GM18861 (cell line): Measurements from ENCODE around the gene MIF.
A peak's percentile ranks its signal among the peaks of the same experiment; 100 is the strongest.
"Not testable (repeated sequence)": the region's sequence is repeated elsewhere in the genome, so short reads cannot be mapped to it uniquely, and the experiment has no call there.

ENCODE experiments used
- ATAC-seq: cut with Tn5 transposase; IDR thresholded peaks from one replicate; pipeline ENCODE4 v1.9.1; 2021; ENCODE audit not compliant: unreplicated experiment

The MIF gene

GRCh38 chr22:23893945-23894709 is at the start of gene MIF:
Gene MIF (plus strand): TSS chr22:23894383. CDS start chr22:23894475, 92 bp downstream.
- peak; percentile 70 for ATAC-seq

GRCh38 chr22:23844739-23845202 is 49.4 kb upstream of the MIF start:
- ATAC-seq, result no peak

DNA sequence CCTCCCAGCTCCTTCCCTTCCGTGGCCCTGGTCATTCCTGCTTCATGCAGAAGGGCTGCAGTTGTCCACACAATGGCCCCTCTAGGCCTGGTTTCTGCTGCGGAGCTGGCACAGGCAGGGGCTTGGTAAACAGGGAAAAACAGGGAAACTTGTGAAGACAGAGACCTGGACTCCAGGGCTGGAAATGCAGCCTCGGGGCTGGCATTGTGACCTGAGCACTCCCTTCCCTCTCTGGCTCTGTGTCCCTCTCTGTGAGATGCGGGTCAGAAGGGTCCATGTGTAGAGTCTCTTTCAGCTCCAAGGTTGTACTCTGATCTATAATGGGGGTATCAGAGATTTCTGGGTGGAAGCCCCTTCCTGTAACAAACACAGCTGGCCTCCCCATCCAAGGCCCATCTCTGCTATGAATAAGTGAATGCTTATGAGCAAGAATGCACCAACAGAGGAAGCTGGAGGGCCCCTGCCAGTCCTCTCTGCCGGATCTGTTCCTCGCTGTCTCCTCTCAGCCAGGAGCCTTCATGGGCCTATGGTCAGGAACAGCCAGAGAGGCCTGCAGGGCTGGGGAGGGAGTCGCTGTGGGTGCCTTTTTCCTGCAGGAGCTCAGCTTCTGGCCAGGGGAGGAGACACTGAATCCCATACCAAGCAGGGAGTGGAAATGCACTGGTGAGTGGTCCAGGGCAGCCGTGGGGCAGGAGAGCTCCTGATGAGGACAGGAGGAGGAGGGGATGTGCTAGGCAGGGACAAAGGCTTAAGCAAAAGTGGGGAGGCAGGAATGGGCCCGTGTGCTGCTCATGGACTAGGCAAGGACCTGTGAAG is 48.7 kb upstream of the MIF start:
- no peak for ATAC-seq

DNA sequence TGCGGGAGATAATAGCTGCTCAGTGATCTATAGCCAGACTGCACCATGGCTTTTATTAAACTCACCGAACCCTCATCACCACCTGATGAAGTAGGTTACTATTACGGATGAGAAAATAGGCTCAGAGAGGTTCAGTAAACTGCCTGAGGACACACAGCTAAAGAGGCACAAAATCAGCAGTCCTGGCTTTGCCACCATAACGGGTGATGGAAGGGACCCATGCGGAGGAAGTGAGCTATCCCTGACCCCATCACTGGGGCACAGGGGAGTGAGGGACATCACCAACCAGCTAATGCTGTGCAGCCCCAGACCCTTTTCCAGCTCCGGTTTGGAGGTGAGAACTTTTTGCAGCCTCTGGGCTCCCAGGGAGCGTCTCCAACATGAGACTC is 48.1 kb upstream of the MIF start:
- no peak for ATAC-seq

- no peak for ATAC-seq
Measured at GRCh38 chr22:23847310-23847920, 46.8 kb upstream of the MIF start.

DNA sequence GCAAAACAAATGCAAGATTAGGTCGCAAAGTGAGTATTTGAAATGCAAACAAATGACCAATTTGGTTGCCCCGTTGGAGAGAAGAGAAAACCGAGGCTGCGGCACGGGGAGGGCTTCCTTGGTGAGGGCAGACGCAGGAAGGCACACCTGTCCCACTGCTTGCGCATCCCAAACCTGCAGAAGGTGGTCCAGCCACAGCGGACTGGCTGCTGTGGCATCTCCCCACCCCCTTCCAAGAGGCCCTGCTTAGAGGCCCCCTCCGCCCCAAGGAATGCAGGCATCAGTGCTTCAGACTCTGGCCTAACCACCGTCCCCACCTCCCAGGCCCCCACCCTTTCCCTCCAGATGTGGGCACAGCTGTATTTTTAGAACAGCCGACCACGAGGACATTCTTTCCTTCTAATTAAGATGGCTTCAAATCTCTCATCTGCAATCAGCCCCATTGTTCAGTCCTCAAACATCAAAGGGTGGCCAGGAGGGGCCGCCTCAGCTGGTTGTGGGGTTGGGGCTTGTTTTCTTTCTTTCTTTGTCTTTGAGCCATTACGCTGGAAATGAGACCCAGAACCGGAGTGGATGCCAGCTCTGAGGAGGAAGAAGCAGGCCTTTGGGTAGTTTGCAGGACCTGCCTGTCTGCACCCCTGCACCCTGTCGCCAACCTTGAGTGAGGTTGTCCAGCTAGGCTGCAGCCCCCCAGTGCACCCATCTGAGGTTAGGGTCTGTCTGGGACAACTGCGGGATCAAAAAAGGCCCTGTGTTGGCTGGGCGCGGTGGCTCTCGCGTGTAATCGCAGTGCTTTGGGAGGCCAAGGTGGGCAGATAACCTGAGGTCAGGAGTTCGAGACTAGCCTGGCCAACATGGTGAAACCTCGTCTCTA is 46.0 kb upstream of the MIF start:
- ATAC-seq, result no peak

GRCh38 chr22:23849009-23850006 is 44.9 kb upstream of the MIF start:
- no peak for ATAC-seq

GRCh38 chr22:23850136-23850611 is 44.0 kb upstream of the MIF start:
- ATAC-seq, result peak; percentile 86

GRCh38 chr22:23856721-23857605 is 37.2 kb upstream of the MIF start:
- ATAC-seq, result peak; percentile 20

- ATAC-seq, result peak; percentile 92
Measured at GRCh38 chr22:23857606-23858483, 36.3 kb upstream of the MIF start, which contains the start of gene SLC2A11. Gene SLC2A11 (plus strand): TSS chr22:23857875. CDS start chr22:23858000, 125 bp downstream.

DNA sequence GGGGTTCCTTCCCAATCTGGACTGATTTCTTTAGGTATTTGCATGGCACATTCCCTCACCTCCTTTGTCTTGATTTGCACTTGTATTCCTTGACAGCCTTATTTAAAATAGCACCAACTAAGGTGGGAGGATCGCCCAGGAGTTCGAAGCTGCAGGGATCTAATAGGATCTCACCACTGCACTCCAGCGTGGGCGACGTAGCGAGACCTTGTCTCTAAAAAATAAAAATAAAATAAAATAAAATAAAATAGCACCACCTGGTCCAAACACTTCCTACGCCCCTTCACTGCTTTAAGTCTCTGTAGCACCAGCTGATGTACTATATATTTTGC is 35.7 kb upstream of the MIF start:
- ATAC-seq, result no peak

- no peak for ATAC-seq
Measured at GRCh38 chr22:23859201-23859600, 35.0 kb upstream of the MIF start.

DNA sequence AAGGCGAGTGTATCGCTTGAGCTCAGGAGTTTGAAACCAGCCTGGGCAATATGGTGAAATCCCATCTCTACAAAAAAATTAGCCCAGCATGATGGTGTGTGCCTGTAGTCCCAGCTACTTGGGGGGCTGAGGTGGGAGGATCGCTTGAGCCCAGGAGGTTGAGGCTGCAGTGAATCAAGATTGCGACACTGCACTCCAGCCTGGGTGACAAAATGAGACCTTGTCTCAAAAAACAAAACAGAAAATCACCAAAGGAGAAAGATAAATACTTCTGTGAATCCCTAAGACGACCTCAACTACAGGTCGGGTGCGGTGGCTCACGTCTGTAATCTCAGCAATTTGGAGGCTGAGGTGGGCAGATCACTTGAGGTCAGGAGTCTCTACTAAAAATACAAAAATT is 34.0 kb upstream of the MIF start:
- not testable (repeated sequence) for ATAC-seq

GRCh38 chr22:23862103-23862502 is 32.1 kb upstream of the MIF start:
- ATAC-seq, result no peak

DNA sequence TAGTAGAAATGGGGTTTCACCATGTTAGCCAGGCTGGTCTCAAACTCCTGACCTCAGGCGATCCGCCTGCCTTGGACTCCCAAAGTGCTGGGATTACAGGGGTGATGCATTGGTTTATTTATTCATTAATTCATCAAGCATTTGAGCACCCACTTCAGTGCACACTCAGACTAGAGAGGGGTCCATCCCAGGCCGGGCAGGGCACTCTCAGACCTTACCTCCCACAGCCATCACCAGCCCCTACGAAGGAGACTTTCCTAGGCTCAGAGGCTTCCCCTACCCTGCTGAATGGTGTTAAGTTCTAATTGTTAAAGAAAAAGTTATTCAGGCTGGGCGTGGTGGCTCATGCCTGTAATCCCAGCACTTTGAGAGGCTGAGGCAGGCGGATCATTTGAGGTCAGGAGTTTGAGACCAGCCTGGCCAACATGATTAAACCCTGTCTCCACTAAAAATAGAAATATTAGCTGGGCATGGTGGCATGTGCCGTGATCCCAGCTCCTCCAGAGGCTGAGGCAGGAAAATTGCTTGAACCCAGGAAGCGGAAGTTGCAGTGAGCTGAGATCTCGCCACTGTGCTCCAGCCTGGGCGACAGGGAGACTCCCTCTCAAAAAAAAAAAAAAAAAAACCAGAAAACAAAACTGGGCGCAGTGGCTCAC is 29.6 kb upstream of the MIF start:
- not testable (repeated sequence) for ATAC-seq

DNA sequence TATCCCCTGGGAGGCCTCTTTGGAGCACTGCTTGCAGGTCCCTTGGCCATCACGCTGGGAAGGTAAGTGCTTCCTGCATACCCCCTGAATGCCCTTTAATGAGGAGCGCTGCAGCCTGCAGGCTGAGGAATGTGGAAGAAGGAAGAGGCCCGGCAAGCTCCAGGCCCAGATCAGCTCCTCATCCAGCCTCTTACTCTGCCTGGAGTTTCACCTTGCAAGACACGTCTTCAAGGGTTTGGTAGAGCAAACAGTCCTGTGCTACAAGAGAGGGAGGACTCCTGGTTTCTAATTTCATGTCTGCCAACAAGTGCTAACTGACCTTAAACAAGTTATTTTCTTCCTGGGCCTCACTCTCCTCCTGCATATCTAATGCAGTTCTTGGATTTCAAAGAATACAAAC is 25.6 kb upstream of the MIF start:
- no peak for ATAC-seq

- no peak for ATAC-seq
Measured at GRCh38 chr22:23874871-23875270, 19.3 kb upstream of the MIF start.
